Measurements from ENCODE around the gene EXOSC5.
"Not testable (repeated sequence)": the region's sequence is repeated elsewhere in the genome, so short reads cannot be mapped to it uniquely, and the experiment has no call there.

The EXOSC5 gene

GRCh38 chr19:41426116-41426841 lies 29.1 kb upstream of the EXOSC5 start:
- FAIRE-seq: no peak

GRCh38 chr19:41425174-41426115 lies 28.3 kb upstream of the EXOSC5 start:
- FAIRE-seq: no peak

GRCh38 chr19:41424335-41425173 lies 27.4 kb upstream of the EXOSC5 start:
- FAIRE-seq: no peak

- no peak for FAIRE-seq
Measured at GRCh38 chr19:41422955-41423354, 25.8 kb upstream of the EXOSC5 start.

- FAIRE-seq: no peak
Measured at GRCh38 chr19:41422456-41422855, 25.3 kb upstream of the EXOSC5 start.

GRCh38 chr19:41421973-41422372 lies 24.8 kb upstream of the EXOSC5 start:
- FAIRE-seq: no peak

GRCh38 chr19:41421314-41421713 lies 24.2 kb upstream of the EXOSC5 start:
- no peak for FAIRE-seq

- no peak for FAIRE-seq
Measured at GRCh38 chr19:41420101-41420880, 23.1 kb upstream of the EXOSC5 start.

GRCh38 chr19:41416194-41416674 lies 19.1 kb upstream of the EXOSC5 start:
- no peak for FAIRE-seq

GRCh38 chr19:41415154-41415571 lies 18.0 kb upstream of the EXOSC5 start:
- FAIRE-seq: no peak

- no peak for FAIRE-seq
Measured at GRCh38 chr19:41414461-41414860, 17.3 kb upstream of the EXOSC5 start.

- FAIRE-seq: no peak
Measured at GRCh38 chr19:41413947-41414346, 16.8 kb upstream of the EXOSC5 start.

- no peak for FAIRE-seq
Measured at GRCh38 chr19:41412953-41413352, 15.8 kb upstream of the EXOSC5 start.

- FAIRE-seq: no peak
Measured at GRCh38 chr19:41411968-41412265, 14.8 kb upstream of the EXOSC5 start.

GRCh38 chr19:41411100-41411967 lies 14.2 kb upstream of the EXOSC5 start:
- no peak for FAIRE-seq

- no peak for FAIRE-seq
Measured at GRCh38 chr19:41410336-41411054, 13.3 kb upstream of the EXOSC5 start.

- no peak for FAIRE-seq
Measured at GRCh38 chr19:41409288-41409687, 12.1 kb upstream of the EXOSC5 start.

GRCh38 chr19:41408846-41409245 lies 11.7 kb upstream of the EXOSC5 start:
- FAIRE-seq: not testable (repeated sequence)

- no peak for FAIRE-seq
Measured at GRCh38 chr19:41408256-41408655, 11.1 kb upstream of the EXOSC5 start.

GRCh38 chr19:41407271-41407670 lies 10.1 kb upstream of the EXOSC5 start:
- FAIRE-seq: no peak

GRCh38 chr19:41405776-41406175 lies 8.6 kb upstream of the EXOSC5 start:
- no peak for FAIRE-seq

All from A204.1 (cell line).